ENCODE data around the gene MCC.
"Not testable (repeated sequence)": the region's sequence is repeated elsewhere in the genome, so short reads cannot be mapped to it uniquely, and the experiment has no call there.

Gene MCC

DNA sequence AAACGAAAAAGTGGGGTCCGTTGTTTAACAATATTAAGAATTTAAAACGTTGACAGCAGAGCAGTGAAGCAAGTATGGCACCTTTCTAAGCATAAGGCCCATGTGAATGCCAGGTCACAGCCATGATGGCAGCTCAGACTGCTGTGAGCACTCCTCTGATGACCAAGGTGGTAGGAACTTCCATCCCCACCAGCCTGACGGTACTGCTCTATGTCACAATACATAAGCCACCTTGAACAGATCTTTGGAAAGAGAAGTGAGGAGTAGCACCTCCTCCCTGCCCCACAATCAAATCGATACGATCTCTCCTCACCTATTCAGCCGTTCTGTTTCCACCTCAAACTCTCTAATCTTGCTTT lies 405.7 kb downstream of the MCC start:
- DNase-seq (ENCODE audit: low read depth in 3 of 3) = no peak

DNA sequence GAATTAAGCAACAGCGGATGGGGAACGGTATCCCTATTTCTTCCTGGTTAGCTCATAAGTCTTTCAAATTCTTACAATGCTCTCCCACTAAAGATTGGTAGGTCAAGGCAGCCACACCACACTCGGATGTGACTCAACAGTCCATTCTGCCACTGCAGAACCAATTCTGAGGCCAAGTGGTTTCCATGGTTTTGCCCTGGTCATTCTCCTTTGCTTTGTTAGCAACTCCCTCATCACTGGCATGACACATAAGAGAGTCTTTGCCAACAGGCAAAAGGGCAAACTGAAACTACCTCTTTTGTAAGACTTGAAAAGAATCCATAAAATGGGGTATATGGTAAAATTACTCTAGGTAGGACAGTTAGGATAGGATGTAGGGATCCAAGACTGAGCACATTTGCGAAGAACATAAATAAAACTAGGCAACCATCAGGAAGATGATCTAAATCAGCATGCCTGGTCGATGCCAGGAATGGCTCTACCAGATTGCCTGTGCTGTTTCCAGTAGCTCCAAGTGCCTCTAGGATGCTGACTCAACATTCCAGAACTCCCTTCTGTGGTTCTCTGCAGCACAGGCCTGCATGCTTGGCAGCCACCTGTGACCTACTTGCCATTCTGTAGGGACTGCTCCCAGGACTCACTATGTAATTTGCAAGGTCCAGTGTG lies 406.2 kb downstream of the MCC start:
- no peak for DNase-seq (ENCODE audit: low read depth in 3 of 3)

DNA sequence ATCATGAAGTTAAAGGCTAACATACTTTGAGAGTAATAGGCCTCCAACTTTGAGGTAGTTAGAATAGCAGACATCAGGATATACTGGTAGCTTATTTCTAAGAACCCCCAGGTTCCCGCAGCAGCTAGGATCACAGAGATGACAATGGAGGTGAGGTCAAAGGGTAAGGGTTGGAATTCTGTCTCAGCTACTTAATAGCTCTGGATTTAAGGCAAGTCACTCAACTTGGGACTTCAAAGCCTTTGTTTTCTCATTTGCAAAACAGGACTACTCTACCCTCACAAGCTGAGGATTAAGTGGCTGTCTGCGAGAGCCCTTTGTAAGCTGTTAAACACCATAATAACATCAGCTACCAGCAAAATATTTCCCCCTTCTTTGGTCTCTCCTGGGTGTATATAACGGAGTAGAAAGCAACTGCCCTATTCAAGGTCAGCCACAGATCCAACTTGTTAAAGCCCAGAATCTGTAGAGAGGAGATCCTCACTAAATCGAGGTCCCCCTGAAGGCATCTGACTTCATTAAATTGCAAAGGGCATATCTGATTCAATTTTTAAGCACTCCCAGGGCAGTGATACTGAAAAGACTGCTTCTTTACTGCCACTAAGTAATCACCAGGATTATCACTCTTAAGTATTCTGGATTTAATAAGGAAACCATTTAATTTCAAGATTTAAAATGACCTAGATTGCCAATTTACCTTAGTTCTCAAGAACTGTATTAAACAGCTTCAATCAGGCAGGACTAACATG lies 407.0 kb downstream of the MCC start:
- no peak for DNase-seq (ENCODE audit: low read depth in 3 of 3)

DNA sequence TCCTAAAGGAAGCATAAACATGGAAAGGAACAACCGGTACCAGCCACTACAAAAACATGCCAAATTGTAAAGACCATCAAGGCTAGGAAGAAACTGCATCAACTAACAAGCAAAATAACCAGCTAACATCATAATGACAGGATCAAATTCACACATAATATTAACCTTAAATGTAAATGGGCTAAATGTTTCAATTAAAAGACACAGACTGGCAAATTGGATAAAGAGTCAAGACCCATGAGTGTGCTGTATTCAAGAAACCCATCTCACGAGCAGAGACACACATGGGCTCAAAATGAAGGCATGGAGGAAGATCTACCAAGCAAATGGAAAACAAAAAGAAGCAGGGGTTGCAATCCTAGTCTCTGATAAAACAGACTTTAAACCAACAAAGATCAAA lies 411.6 kb downstream of the MCC start:
- not testable (repeated sequence) for DNase-seq (ENCODE audit: low read depth in 3 of 3)

DNA sequence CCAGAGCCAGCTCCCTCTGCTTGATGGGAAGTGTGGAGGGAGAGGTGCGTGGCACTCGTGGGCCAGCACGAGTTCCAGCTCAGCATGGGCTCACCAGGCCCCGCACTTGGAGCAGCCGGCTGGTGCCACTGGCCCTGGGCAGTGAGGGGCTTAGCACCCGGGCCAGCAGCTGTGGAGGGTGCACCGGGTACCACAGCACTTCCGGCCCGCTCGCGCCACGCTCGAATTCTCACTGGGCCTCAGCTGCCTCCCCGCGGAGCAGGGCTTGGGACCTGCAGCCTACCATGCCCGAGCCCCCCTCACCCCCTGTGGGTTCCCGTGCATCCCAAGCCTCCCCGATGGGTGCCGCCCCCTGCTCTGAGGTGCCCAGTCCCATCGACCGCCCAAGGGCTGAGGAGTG lies 413.2 kb downstream of the MCC start:
- no peak for DNase-seq (ENCODE audit: low read depth in 3 of 3)

DNA sequence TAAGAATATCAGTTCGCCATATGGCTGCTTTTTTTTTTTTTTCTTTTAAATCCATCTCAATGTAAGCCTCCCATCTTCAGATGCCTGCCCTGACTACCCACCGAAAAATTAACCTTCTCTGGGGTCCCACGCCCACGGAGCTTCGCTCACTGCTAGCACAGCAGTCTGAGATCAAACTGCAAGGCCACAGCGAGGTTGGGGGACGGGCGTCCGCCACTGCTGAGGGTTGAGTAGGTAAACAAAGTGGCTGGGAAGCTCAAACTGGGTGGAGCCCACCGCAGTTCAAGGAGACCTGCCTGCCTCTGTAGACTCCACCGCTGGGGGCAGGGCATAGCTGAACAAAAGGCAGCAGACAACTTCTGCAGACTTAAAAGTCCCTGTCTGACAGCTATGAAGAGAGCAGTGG lies 414.6 kb downstream of the MCC start:
- not testable (repeated sequence) for DNase-seq (ENCODE audit: low read depth in 3 of 3)

DNA sequence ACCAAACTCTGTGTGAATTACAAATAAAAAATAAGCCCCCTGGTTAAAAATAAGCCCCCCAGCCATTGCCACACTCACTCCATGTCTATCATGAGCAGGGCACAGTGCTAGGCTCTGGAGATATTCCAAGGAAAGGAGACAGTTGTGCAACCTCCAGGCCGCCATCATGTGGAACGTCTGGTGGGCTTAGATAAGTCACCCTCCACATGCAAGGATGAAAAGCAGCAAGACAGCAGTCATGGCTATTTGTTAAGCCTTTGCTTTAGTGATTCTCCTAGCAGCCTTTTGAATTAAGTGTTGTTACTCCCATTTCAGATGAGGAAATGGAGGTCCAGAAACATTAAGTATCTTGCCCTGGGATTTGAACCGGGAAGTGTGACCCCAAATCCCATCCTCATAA lies 416.9 kb downstream of the MCC start:
- DNase-seq (ENCODE audit: low read depth in 3 of 3) = no peak

DNA sequence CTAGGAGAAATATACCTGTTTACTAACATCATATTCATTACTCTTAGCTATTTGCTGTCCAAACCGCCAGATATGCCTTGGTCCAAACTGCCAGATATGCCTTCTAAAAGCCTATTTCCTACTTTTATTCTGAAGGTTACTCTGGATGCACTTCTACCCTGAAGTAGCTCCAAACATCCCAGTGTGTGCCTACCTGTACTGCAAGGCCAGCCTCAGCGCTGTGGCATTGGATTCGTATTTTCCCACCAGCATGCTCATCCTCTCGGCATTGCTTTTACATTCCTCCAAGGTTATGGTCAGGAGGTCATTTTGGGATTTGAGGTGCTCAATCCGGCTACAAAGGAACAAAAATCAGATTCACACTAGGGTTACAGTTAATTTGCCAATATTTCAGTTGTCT lies 417.4 kb downstream of the MCC start:
- DNase-seq (ENCODE audit: low read depth in 3 of 3) = no peak

DNA sequence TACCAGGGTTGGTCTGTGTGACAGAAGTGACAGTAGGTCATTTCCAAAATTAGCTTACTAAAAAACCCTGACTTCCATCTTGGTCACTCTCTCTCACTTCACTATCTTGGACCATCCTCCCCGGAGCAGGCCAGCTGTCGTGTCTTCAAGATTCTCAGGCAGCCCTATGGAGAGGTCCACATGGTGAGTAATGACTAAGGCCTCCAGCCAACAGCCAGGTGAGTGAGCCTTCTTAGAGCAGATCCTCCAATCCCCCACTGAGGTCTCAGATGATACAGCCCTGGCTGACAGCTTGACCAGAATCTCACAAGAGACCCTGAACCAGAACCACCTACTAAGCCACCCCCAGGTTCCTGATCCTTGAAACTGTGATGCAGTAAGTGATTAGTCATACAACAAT lies 419.7 kb downstream of the MCC start:
- no peak for DNase-seq (ENCODE audit: low read depth in 3 of 3)

DNA sequence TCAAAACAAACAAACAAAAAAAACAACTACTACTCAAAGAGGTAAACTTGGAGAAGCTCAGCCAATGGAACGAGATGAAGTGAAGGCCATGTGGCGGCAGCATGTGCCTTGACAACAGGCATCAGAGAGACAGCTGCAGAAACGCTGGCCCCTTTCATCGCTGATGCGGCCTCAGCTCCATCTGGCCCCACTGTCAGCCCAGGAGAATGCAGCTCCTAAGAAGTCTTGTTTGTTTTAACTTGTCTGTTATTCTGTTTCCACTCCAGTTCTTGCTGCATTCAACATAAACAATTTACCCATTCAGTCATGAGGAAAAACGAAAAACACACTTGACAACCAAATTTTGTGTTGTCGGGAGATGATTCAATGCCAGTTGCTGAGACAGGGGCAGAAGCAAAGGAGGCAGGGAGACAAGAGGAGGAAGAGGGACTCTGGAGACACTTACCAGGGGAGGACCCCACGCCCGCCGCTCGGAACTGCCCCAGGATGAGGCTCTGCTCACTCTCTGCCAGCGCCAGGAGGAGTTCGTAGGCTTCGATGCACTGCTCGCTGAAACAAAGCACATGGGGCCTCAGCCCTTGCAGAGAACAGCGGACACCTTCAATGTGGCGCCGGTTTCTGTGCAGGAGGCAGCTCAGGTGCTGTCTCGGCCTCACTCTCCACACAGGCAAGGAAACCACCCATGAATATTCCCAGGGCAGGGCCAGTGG lies 420.5 kb downstream of the MCC start:
- DNase-seq (ENCODE audit: low read depth in 3 of 3) = no peak

DNA sequence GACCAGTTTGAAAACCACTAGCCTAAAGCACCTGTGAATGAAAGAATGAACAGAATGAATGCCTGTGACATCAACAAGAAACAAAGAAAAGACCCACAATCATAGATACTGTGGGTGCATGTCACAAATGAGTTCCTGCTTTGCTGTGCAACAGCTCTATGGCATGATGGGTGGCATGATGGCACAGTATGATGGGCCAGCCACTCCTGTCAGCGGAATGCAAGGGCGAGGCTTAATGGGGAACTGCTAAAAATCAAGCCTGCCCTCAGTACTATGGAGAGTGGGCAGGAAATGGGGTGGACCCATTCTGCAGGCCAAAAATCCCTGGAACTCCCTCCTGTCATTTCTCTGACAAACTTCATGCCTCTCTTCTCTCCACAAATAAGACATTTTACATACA lies 422.6 kb downstream of the MCC start:
- DNase-seq (ENCODE audit: low read depth in 3 of 3) = no peak

DNA sequence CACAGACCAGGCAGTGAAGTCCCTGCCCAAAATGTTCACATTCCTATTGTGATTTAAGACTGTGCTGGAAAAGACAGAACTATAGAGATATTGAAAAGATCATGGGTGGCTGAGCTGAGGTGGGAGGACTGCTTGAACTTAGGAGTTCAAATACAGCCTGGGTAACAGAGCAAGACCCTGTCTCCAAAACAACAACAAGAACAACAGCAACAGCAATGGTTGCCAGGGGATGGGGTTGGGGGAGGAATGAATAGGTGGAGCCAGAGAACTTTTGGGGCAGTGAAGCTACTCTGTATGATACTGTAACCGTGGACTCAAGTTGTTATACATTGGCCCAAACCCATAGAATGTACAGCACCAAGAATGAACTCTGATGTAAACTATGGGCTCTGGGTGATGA lies 423.4 kb downstream of the MCC start:
- no peak for DNase-seq (ENCODE audit: low read depth in 3 of 3)

DNA sequence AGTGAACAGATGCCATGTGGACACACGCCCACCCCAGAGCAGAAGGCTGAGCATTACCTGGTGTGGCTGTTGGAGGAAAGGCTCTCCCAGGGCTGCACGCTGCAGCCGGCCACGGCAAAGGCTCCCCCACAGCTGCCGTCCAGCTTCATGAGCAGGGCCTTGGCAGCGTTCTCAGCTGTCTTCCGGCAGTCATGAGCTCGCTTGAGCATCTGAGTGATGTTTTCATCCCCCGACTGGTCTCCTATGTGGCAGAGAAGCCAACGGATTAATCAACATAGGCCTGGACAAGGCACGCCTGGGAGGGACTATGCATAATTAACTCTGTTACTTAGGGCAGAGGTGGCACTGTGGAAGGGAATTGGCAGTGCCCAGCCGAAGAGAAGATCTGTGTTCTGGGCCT lies 424.3 kb downstream of the MCC start:
- no peak for DNase-seq (ENCODE audit: low read depth in 3 of 3)

DNA sequence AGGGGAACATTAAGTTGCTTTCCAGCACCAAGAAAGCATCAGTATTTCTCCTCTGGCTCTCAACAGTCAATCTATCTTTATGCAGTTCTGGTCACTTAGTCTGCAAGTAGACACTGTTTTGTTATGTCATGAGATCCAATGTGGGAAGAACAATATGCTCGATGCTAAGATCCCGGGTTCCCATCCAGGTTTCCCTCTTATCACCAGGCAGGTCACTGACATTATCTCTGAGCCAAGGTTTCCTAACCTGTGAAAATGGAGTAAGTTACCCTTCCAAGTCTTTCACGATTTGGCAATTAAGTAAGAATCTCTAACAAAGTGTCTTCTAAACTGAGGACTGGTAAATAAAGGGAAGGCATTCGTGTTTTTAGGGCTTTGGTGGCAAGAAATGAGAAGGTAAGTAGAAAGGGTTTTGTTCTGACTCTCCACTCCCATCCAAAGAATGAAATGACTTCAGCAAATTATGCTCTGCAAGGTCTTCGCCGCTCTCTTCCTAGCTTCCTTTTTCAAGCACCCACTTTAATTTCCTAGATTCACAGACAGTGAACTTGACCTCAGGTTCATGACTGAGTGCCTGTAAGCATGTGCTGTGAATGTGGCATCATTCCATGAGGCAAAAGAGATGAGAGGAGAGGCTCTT lies 425.3 kb downstream of the MCC start:
- DNase-seq (ENCODE audit: low read depth in 3 of 3) = no peak

DNA sequence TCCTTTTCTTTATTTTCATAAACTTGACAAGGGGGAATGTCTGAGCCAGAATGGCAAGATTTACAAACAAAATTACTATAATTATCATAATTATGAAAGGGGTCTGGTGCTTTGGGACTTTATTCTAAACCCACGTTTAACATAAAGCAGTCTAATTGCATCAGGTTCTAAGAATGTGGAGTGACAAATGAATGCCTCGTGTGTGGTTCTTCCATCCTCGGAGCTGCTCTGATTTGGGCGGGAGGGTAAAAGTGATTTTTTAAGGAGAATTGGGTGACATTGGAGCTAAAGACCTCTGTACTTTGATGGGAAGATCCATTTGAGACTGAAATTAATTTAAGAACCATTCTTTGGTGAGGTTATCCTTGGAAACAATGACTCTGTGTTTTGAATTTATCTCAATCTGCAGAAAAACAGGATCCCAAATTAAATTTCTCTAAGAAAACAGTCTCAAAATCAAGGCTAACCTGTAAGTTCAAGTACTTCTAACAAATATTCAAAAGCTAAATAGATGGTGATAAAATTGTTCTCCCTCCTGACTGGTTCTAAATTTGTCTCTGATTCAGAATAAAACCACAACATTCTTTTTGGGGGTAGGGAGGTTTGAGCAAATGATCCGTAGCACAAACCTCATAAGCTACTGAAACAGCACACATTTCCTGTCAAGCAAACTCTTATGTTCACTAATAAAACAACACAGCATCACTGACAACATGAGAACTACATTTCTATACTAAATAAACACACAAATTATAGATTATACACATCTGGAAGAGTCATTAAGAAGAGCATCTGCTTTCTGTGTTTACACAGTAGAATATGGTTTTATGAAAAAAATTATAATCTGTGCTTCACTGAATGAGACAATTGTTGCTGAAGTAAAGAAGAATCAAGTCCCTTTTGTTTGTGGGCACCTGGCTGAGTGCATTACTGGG lies 426.1 kb downstream of the MCC start:
- DNase-seq (ENCODE audit: low read depth in 3 of 3) = no peak

DNA sequence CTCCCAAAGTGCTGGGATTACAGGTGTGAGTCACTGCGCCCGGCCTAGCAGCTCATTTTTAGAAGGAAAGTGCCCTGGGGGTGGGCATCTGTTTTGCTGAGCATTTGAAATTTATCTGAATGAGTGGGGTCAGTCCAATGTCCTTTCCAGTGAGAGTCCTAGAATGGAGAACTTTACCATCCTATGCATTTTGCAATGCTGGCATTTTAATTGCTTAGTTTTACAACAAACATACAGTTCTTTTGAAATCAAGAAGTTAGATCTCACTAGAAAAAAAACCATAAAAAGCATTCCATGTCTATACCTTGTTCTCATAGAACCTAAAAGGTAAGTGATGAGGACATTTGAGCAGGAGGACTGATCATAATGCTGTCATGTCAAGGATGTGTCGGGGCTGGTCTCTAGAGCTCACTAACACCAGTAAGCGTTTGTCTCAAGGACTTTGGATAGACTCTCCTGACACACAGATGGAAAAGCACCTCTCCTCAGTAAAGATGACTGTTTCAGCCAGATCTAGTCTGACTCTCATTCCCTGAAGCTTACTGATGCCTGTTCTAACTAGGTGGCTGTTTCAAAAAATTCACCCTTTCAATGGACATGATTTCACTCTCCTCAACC lies 427.7 kb downstream of the MCC start:
- no peak for DNase-seq (ENCODE audit: low read depth in 3 of 3)

DNA sequence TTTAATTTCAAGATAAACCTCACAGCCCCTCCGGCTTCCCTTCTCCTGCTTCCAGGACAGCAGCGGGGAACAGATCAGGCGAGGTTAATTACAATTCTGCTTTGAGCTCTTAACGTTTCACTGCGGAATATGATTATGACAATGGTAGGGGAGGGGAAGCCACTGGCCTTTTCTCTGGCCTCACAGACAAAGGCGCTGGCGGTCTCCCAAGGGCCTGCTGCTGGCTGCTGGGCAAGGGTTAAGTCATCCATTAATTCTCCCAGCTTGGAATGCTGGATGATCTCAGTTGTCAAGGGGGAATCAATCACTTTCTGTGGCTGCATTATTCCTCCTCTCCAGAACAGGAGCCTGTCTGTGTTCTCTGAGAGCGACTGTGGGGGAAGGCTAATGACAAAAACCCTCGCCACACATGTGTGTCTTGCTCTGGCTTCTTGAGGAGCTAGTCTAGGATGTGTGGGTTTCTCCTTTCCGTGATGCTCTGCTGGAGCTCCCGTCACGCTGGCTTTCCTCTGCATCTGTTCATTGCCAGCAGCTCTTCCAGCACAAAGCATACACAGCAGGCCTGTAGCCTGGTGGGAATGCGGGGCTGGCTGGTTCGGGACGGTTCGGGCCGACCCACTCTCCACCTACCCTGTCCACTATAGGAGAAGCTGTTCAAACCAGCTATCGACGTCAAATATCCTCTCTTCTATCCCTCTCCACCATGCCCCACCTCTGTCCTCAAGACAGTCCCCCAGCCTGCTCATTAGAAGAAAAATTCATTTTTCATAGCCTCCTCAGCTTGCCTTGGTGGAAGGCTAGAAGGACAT lies 428.8 kb downstream of the MCC start:
- DNase-seq (ENCODE audit: low read depth in 3 of 3) = no peak

DNA sequence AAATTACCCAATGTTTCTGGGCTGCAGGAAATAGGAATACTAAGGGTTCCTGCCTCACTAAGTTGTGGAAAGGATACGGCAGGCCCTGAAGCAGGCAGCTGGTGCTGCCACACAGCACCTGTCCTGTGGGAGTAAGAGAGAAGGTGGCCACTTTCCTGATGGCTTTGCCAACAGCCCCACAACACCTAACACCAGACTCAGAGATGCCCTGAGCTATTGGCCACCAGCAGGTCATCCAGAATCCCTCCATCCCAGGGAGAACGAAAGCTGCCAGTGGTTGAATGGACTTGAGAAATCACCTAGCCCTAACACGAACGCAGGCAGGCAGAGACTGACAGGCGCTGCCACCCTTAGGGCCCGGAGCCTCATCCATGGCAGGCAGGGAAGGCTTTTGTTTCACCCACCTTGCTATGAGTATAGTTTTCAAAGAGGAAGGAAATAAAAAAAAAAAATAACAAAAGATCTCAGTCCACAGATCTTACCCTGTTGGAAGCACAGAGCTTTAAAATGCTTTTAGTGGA lies 429.5 kb downstream of the MCC start:
- no peak for DNase-seq (ENCODE audit: low read depth in 3 of 3)

DNA sequence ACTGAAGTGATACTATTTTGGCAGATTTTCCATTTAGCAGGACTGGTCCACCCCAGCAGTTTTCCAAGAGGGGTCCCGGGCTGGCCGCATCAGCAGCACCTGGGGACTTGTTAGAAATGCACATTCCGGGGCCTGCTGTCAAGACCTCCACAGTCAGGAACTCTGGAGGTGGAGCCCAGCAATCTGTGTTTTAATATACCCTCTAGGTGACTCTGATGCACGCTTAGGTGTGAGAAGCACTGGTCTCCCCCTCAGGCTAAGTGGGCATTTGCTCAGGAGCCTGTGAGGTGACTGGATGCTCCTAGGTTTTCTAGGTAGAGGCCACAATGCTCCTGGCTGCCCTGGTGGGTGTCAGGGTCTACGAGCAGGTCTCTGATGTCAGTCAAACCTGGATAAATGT lies 430.0 kb downstream of the MCC start:
- no peak for DNase-seq (ENCODE audit: low read depth in 3 of 3)

DNA sequence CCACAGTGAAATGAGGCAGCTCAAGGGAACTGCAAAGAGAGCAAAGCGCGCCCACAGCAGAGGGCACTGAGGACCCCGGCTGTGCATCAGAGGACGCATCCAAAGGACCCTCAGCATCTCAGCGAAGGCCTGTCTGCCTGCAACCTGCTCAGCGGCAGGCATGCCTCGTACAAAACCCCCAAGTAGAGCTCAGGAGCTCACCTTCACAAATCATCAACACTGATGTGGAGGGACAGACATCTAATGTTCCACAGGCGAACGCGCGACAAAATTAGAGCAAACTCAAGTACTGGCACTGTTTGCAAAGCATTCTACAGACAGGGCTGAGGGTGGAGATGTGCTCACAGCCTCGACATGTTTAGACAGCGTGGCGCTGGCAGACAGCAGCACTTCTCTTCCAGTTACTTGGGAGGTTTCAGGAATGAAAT lies 430.7 kb downstream of the MCC start:
- no peak for DNase-seq (ENCODE audit: low read depth in 3 of 3)
